GM19468 (cell line): ENCODE data around the gene TOMM6.
A peak's percentile ranks its signal among the peaks of the same experiment; 100 is the strongest.

Experiments
- ATAC-seq: cut with Tn5 transposase; IDR thresholded peaks from one replicate; pipeline ENCODE4 v1.9.1; 2021; ENCODE audit warnings: mild to moderate bottlenecking, moderate library complexity, moderate number of reproducible peaks; ENCODE audit not compliant: unreplicated experiment; ENCODE audit errors: extremely low read depth

TOMM6 gene

DNA sequence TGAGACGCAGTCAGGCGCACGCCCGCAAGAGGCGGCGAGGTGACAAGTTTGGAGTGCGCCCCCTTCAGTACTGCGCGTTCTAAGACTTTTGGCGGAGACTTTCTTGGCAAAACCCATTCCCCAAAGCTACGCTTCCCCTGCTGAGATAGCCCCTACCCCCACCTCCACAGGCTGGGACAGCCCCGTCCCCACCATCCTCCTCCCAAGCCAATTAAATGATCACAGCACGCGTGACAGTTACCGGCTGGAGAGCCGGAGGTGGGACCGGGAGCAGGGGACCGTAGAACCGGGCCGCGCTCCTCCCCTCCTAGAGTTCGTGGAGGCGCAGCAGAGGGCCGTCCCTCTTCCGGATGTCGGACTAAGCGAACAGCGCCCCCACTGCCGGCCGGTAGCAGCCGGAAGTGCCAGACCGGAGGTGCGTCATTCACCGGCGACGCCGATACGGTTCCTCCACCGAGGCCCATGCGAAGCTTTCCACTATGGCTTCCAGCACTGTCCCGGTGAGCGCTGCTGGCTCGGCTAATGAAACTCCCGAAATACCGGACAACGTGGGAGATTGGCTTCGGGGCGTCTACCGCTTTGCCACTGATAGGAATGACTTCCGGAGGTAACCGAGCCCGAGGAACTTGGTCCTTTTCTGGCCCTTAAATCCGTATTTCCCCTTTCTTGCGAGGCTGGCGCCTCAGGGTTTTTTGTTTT is at the start of gene TOMM6:
TSS of gene TOMM6 (plus strand) at position 476 of the 699 bp plus-strand sequence. CDS start at position 480, 4 bp downstream.
- ATAC-seq: peak; percentile 45

DNA sequence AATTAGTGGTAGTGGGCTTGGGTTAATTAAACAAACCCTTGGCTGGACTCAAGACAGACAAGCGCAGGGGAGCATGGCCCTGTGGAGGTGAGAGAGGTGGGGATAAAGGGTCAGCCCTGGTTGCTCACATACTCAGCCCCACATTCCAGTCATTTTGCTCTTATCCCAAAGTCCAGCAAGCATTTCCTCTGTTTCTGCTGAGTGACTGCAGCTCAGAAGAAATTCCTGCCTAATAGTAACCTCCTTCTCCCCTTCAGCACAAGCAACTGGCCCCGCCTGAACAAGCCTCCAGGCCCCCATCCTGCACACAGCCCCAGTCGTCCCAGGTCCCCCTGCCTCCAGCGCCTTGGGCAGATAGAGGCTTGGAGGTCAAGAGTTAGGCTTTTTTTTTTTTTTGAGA is 48.5 kb upstream of the TOMM6 start:
- ATAC-seq: no peak

- ATAC-seq: no peak
Observed at GRCh38 chr6:41740366-41741162, 46.9 kb upstream of the TOMM6 start.

DNA sequence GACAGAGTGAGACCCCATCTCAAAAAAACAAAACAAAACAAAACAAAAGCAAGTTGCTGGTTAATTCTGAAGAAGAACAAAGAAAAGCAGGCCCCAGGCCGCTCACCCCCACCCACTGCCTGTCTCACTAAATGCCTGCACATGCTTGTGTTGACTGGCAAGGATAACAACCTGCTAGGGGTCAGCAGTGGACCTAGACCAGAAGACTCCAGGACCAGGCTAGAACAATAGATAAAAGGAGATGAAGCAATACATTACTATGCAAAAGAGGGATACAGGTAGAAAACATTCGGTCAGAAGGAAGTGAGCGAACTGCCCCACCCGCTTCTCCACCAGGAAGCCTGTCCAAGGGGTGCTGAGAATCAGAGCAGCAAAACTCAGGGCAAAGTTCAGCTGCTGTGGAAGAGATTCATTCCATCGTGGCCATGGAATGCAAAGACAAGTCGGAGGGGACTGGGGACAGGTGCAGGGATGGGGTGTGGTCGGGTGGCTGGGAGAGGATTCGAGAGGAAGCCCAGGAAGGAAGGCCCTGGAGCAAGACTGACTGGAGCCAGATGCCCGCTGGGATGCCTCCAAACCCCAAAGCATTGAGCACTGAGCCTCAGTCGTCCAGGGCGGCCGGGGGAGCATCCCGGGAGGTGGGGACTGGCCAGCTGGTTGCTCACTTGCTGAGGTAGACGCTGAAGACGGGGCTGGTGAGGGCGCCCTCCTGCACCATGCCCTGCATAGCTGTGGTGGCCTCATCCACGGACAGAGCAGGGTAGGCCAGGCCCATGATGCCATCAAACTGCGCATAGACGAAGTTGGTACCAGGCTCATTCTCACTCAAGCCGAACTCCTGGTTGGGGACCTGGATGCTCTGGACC is 45.6 kb upstream of the TOMM6 start:
- ATAC-seq: no peak

DNA sequence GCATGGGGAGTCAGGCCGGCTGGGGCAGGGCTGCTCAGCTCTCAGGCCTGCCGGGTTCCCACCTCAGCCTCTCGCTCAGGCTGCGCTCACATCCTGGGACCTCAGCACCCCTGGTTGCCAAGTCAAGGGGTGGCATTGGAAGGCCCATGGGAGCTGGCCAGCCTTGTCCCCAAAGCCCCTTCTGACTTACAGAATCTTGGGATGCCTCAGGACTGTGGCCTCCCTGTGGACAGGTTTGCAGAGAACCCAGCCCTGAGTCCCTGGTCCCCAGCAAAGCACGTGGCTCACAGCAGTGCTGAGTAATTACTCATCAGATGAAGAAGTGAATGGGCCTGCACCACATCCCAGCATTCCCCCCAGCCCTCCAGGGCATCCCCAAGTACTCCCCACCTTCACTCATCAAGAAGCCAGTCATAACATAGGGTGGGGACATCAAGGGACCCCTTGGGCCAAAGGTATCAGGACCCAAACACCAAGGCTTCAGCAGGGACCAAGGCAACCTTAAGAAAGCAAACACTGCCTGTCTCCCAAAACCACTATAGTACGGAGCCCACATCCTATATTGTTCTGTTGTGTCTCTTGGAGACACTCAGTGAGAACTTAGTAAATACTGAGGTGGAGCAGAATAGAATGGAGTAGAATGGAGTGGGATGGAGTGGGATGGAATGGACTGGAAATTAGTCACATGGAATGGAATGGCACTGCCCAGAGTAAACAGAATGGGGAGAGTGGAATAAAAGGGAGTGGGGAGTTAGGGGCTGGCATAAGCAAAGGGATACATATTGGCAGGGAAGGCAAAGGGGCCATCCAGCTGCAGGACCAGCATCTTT is 43.9 kb upstream of the TOMM6 start:
- ATAC-seq: no peak

GRCh38 chr6:41744236-41744787 is 43.2 kb upstream of the TOMM6 start:
- ATAC-seq: no peak

GRCh38 chr6:41746107-41746506 is 41.4 kb upstream of the TOMM6 start:
- no peak for ATAC-seq

- ATAC-seq: no peak
Observed at GRCh38 chr6:41747256-41748101, 40.0 kb upstream of the TOMM6 start, which contains the start of gene PGC. PGC (minus strand) TSS chr6:41747397; CDS start chr6:41747334, 63 bp downstream.

DNA sequence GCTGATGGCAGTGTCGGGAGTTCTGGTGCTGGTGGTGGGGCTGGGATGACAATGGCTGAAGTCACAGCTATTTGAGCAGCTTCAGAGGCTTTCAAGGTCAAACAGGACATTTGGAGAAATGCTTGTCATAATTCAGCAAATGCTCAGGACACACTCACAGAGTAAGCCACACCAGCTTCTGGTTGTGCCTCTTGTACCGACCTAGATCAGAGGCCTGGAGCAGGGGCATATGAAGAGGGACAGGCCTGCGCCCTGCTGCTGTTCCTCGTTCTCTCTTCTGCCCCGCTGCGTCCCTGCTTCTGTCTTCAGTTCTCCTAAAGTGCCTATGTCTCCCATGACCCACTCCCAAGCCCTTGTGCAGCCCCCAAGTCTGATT is 39.4 kb upstream of the TOMM6 start:
- no peak for ATAC-seq

DNA sequence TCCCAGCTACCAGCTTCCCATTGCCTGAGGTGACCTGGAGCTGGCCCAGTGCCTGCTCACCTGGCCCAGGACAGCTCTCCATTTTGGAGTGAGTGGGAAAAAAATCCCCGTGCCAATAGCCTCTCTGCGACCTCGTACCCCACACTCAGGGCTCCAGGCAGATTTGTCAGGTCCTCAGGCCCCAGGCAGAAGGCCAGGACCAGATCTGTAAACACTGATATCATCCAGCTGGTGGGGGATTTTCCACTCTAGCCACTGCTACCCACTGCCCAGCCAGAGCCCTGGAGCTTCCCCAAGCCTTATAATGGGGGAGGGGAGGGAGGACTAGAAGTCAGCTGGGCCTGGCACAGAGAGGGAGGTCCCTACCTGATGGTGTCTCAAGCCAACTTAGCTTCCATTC is 39.0 kb upstream of the TOMM6 start:
- no peak for ATAC-seq

GRCh38 chr6:41750374-41750773 is 37.1 kb upstream of the TOMM6 start:
- ATAC-seq: no peak

- no peak for ATAC-seq
Observed at GRCh38 chr6:41755895-41756294, 31.6 kb upstream of the TOMM6 start.

DNA sequence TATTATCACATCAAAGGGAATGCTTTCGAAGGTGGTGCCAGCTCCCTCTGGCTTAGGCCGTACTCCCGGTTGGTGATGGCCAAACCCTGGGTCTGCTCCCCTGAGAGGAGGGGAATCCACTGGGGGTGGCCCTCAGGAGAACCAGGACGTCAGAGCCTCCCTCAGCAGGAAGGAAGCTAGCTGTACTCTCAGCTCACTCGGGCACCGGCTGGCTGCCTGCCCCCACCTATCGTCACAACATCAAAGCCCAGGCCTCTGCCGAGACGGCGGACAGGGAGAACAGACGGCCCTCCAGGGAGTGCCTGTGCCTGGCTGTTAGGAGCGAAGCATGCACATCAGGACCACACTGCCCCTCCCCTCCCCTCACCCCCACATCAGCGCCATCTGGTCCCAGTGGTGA is 31.1 kb upstream of the TOMM6 start:
- no peak for ATAC-seq

DNA sequence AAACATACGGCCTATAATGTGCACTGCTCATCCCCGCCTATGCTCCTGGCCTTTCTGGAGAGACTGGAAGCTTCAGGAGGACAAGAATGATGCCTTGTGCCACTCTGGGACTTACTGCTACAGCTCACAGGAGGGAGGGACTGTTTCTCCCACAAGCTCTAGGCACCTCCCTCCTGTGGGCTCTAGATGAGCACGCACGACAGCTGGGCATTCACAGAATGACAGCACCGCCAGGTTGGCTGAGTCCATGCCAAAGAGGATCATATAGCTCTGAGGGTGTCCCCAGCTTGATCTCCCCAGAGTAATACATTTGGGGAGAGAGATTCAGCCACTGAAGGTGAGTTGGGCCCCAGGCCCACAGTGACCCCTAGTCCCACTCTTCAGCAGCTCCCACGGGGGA is 30.2 kb upstream of the TOMM6 start:
- no peak for ATAC-seq

- ATAC-seq: no peak
Observed at GRCh38 chr6:41757931-41758640, 29.4 kb upstream of the TOMM6 start.

DNA sequence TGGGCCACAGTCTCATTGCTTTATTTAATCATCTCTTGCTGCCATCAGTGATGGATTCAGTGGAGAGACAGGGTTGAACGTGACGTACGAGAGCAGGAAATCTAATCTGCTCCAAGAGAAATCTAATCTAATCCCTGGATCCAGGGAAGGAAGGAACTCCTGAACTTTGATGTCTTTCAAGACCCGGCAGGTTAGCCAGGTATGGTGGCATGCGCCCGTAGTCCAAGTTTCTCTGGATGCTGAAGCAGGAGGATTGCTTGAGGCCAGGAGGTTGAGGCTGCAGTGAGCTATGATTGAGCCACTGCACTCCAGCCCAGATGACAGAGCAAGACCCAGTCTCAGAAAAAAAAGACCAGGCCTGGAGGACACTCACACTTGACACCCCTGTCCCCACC is 28.9 kb upstream of the TOMM6 start:
- no peak for ATAC-seq

- no peak for ATAC-seq
Observed at GRCh38 chr6:41759106-41759904, 28.2 kb upstream of the TOMM6 start.
